ENCODE data around the gene IPO11.

GRCh38 chr5:62623271-62623670 lies 210.7 kb downstream of the IPO11 start:
- TF ChIP-seq, protein P1, sequence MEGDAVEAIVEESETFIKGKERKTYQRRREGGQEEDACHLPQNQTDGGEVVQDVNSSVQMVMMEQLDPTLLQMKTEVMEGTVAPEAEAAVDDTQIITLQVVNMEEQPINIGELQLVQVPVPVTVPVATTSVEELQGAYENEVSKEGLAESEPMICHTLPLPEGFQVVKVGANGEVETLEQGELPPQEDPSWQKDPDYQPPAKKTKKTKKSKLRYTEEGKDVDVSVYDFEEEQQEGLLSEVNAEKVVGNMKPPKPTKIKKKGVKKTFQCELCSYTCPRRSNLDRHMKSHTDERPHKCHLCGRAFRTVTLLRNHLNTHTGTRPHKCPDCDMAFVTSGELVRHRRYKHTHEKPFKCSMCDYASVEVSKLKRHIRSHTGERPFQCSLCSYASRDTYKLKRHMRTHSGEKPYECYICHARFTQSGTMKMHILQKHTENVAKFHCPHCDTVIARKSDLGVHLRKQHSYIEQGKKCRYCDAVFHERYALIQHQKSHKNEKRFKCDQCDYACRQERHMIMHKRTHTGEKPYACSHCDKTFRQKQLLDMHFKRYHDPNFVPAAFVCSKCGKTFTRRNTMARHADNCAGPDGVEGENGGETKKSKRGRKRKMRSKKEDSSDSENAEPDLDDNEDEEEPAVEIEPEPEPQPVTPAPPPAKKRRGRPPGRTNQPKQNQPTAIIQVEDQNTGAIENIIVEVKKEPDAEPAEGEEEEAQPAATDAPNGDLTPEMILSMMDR (IDR thresholded peaks at IDR 0.05), result no peak
- TF ChIP-seq EZH2 (IDR thresholded peaks at IDR 0.05) (no peak), EZH2phosphoT487 (IDR thresholded peaks at IDR 0.05) (no peak)
